Tibial nerve (tissue), 4 donors: ENCODE data around the gene ASTN1. TPM values are rescaled to one million over a fixed set of nuclear protein-coding genes. Genes with fewer than 3 reads are reported as not detected.

Experiments used
- DNase-seq, 2 donors: peaks; one replicate each; pipeline ENCODE4 v3.0.0-alpha.2; 2019; ENCODE audit warnings: low spot score in 2 of 2
- H3K27ac ChIP-seq, 4 donors: fragments of 200-600 bp; sonication (generic) in 3 of 4; one replicate each; pipeline ENCODE4 v1.5.1; 2017 to 2019; ENCODE audit warnings: mild to moderate bottlenecking in 1 of 4
- H3K27me3 ChIP-seq, 2 donors: fragments of 200-600 bp; sonication (generic) in 1 of 2; one replicate each; pipeline versions ENCODE4 v1.5.1 to v1.6.0; 2017 to 2019
- H3K36me3 ChIP-seq, 3 donors: fragments of 200-600 bp; sonication (generic); one replicate each; pipeline ENCODE4 v1.5.1; 2018 to 2019
- H3K4me1 ChIP-seq, 4 donors: fragments of 200-600 bp; sonication (generic) in 3 of 4; one replicate each; pipeline ENCODE4 v1.5.1; 2017 to 2019
- H3K4me3 ChIP-seq, 4 donors: fragments of 200-600 bp; sonication (generic) in 3 of 4; one replicate each; pipeline ENCODE4 v1.5.1; 2017 to 2019; ENCODE audit warnings: mild to moderate bottlenecking in 1 of 4, moderate library complexity in 1 of 4
- H3K9me3 ChIP-seq, 4 donors: fragments of 200-600 bp; sonication (generic) in 3 of 4; one replicate each; pipeline ENCODE4 v1.5.1; 2017 to 2019
- EP300 ChIP-seq, 2 donors: sonication (generic); formaldehyde crosslinking; IDR thresholded peaks; one replicate each; pipeline ENCODE4 v1.6.1; 2017; ENCODE audit warnings: antibody characterized with exemption in 2 of 2, mild to moderate bottlenecking in 1 of 2
- POLR2A ChIP-seq, 2 donors: fragments of 450-650 bp; IDR thresholded peaks; one replicate each; pipeline ENCODE4 v1.6.1; 2017; ENCODE audit warnings: antibody characterized with exemption in 2 of 2, mild to moderate bottlenecking in 2 of 2, moderate library complexity in 2 of 2
- WGBS, 2 donors: methylation state at CpG; one replicate each; pipeline ENCODE4 v1.1.5; 2018; 5-methylcytosine and 5-hydroxymethylcytosine counted together
- total RNA-seq, 4 donors: library from RNA; depleted of rRNA; stranded (reverse); fragments of >200 nt; gene quantifications; one replicate each; pipeline ENCODE4 v1.1.0, GENCODE V29; 2016
- TF ChIP-seq, protein P1 (sequence below), 5 experiments: fragments of 200-600 bp in 3 of 5; fragments of 450-650 bp in 2 of 5; sonication (generic) in 3 of 5; IDR thresholded peaks; one replicate each; pipeline ENCODE4 v1.5.1; 2016 to 2019; ENCODE audit warnings: antibody characterized with exemption in 5 of 5, mild to moderate bottlenecking in 3 of 5, moderate library complexity in 2 of 5

ASTN1 gene
- total RNA-seq, 4 donors from 2014 or later: 0.30 to 0.63 TPM; not detected in 2

DNA sequence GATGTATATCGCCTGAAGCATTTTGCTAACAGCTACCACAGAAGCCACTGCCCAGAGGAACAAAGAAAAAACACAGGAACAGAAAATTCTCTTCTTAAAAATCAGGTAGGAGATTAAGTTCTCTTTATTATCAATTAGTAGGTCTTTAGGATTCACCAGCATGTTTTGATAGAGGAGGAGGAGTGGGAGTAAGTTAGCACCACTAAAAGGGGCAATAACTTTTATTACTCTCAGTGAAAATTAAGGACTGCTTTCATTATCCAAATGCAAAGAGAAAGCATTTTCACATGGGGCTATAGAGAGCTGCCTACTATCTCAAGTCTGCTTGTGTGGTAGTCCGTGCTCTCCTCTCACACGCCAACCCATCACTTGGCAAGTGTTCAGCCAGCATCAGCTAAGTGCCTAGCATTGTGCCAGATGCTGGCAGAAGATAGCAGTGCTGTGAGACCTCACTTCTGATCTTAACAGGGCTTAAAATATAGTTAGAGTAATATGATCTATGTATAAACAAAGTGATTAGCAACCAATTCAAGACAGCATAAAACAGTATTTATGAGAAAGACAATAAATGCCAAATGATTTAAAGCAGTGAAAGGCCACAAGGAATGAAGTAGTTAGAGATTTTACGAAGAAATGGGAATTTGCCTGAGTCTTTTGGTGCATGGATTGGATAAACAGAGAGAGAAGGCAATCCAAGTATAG, 39.8 kb downstream of the ASTN1 start:
- 70 to 73% methylated on average over 4 of the region's 4 CpGs for whole genome bisulfite sequencing, 2 donors
- Histone ChIP-seq H3K27ac (no peak overlapping the region), H3K4me1 (no peaks in the 10 kb centered on the region), H3K9me3 (no peaks in the 10 kb centered on the region), H3K4me3 (no peak overlapping the region), H3K36me3 (no peaks in the 10 kb centered on the region), H3K27me3 (no peaks in the 10 kb centered on the region)
- TF ChIP-seq POLR2A (IDR thresholded peaks at IDR 0.05): no peak
- no peak for DNase-seq

DNA sequence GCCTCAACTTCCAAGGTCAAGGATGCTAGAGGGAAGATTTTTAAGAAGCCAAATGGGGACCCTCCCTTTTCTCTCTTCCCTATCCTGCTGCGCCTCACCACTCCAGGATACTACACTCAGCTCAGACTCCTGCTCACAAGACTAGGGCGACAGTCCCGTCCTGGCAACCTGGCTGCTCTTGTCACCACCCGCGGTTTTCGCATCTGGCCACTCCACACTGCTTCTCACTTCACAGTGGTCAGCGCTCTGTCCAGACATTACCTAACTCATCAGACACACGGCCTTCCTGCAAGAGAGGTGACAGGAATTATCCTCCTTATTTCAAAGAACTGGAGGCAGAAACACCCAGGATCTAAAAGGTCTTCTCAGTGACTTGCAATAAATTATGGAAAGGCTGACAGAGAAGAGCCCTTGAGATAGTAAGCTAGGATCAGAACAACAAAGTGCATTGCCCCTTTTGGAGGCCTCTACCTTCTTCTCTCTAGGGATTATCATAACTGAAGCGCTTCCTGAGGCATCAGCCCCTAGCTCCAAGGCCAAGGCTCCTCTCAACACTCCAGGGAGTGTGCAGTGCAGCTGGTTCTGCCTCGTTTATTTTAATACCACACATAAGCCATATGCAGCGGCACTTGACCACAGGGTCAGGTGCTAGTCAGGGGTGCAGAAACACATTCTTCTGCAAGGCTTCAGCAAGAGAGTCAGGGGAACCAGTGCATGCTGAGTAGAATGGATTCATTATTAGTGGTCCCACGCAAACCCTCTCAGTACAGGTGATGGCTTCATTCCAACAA, 41.9 kb downstream of the ASTN1 start:
- WGBS, 2 donors: 83 to 85% methylated on average over 12 of the region's 12 CpGs
- DNase-seq: no peak
- no peak overlapping the region for H3K4me3 ChIP-seq
- no peaks in the 10 kb centered on the region for H3K27me3 ChIP-seq
- H3K27ac ChIP-seq: no peak overlapping the region
- TF ChIP-seq EP300 (IDR thresholded peaks at IDR 0.05): no peak
- no peak for TF ChIP-seq POLR2A (IDR thresholded peaks at IDR 0.05)
- TF ChIP-seq, protein P1, sequence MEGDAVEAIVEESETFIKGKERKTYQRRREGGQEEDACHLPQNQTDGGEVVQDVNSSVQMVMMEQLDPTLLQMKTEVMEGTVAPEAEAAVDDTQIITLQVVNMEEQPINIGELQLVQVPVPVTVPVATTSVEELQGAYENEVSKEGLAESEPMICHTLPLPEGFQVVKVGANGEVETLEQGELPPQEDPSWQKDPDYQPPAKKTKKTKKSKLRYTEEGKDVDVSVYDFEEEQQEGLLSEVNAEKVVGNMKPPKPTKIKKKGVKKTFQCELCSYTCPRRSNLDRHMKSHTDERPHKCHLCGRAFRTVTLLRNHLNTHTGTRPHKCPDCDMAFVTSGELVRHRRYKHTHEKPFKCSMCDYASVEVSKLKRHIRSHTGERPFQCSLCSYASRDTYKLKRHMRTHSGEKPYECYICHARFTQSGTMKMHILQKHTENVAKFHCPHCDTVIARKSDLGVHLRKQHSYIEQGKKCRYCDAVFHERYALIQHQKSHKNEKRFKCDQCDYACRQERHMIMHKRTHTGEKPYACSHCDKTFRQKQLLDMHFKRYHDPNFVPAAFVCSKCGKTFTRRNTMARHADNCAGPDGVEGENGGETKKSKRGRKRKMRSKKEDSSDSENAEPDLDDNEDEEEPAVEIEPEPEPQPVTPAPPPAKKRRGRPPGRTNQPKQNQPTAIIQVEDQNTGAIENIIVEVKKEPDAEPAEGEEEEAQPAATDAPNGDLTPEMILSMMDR (IDR thresholded peaks at IDR 0.05): no peak
- H3K4me1 ChIP-seq: no peaks in the 10 kb centered on the region
- no peaks in the 10 kb centered on the region for H3K9me3 ChIP-seq
- H3K36me3 ChIP-seq: no peaks in the 10 kb centered on the region

DNA sequence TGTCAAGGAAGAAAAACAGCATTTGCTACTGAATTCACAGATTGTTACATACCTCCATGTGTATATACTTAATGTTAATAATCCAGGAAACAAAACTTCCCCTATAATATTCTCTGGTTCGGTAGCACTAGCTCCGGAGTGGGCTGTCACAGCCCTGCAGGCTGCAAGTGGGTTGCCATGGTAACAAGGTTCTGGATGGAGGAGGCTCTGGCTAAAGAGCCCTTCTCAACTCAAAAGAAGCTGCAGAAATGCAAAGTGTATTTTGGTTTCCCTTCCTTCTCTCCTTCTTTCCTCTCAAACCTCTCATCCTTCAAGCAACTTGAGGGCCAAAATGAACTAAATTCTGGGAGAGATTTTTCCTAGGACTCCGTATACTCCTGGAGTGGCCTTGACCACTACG, 45.2 kb downstream of the ASTN1 start:
- no peak overlapping the region for H3K27ac ChIP-seq
- no peaks in the 10 kb centered on the region for H3K36me3 ChIP-seq
- TF ChIP-seq EP300 (IDR thresholded peaks at IDR 0.05) (no peak), POLR2A (IDR thresholded peaks at IDR 0.05) (no peak)
- TF ChIP-seq, protein P1 (IDR thresholded peaks at IDR 0.05): no peak
- DNase-seq: no peak
- H3K9me3 ChIP-seq: no peaks in the 10 kb centered on the region
- H3K27me3 ChIP-seq: no peaks in the 10 kb centered on the region
- 58 to 65% methylated on average over 4 of the region's 4 CpGs for WGBS, 2 donors
- H3K4me1 ChIP-seq: no peaks in the 10 kb centered on the region
- no peak overlapping the region for H3K4me3 ChIP-seq

DNA sequence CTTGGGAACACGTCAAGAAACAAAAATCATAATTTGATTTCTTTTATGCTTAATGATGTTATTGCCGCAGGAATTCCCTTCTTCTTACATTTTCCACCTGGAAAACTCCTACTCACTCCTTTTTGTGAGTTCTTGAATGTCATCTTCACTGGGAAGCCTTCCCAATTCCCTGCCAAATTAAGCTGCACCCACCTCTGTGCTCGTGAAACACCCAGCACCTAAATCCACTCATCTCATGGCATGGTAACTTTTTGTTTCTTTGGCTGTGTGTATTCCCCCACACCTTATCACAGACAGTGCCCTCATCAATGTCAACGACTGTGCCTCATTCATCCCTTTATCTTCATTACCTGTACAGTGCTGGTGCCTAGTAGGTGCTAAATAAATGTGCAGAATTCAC, 45.6 kb downstream of the ASTN1 start:
- 81 to 82% methylated on average over 4 of the region's 4 CpGs for WGBS, 2 donors
- no peaks in the 10 kb centered on the region for H3K4me1 ChIP-seq
- no peaks in the 10 kb centered on the region for H3K27me3 ChIP-seq
- TF ChIP-seq EP300 (IDR thresholded peaks at IDR 0.05): no peak
- no peak for TF ChIP-seq POLR2A (IDR thresholded peaks at IDR 0.05)
- TF ChIP-seq, protein P1 (IDR thresholded peaks at IDR 0.05): no peak
- no peak overlapping the region for H3K4me3 ChIP-seq
- H3K27ac ChIP-seq: no peak overlapping the region
- no peaks in the 10 kb centered on the region for H3K36me3 ChIP-seq
- no peaks in the 10 kb centered on the region for H3K9me3 ChIP-seq
- DNase-seq: no peak

DNA sequence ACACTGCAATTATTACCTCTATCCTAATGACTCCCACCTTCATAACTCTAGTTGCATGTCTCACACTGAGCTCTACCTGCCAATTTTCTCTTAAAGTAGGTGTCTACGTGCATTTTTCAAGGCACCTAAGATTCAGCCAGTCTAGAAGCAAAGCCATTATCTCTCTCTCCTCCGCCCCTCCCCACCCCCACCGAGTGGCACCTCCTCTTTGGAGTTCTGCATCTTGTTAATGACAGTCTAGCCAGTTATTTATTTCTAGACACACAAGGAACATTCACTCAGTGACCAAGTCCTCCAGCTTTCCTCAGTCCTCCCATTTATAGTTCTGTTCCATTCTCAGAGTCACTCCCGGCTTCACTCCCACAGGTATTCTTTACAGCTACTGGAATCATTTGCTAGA, 47.6 kb downstream of the ASTN1 start:
- WGBS, 2 donors: 71 to 82% methylated on average over 4 of the region's 4 CpGs
- H3K4me1 ChIP-seq: no peaks in the 10 kb centered on the region
- no peaks in the 10 kb centered on the region for H3K27me3 ChIP-seq
- DNase-seq: no peak
- H3K4me3 ChIP-seq: no peak overlapping the region
- no peaks in the 10 kb centered on the region for H3K9me3 ChIP-seq
- no peaks in the 10 kb centered on the region for H3K36me3 ChIP-seq
- TF ChIP-seq EP300 (IDR thresholded peaks at IDR 0.05): no peak
- TF ChIP-seq, protein P1 (IDR thresholded peaks at IDR 0.05): no peak
- TF ChIP-seq POLR2A (IDR thresholded peaks at IDR 0.05): no peak
- H3K27ac ChIP-seq: no peak overlapping the region
